Skin of body (tissue), 2 donors: Measurements from ENCODE around the gene STAMBP. TPM values are rescaled to one million over a fixed set of nuclear protein-coding genes. Genes with fewer than 3 reads are reported as not detected.
A peak's percentile ranks its signal among the peaks of the same experiment; 100 is the strongest.
"Not testable (repeated sequence)": the region's sequence is repeated elsewhere in the genome, so short reads cannot be mapped to it uniquely, and the experiment has no call there.

Experiments used
- DNase-seq: peaks from one replicate; lab custom pipeline; 2025; lab: John Stamatoyannopoulos, UW
- total RNA-seq: library from RNA; depleted of rRNA; stranded (reverse); fragments of >200 nt; gene quantifications from one replicate; pipeline ENCODE4 v1.2.3, GENCODE V29; 2014

STAMBP gene
- total RNA-seq, 1 donor from 2014 or later = 15.5 TPM

DNA sequence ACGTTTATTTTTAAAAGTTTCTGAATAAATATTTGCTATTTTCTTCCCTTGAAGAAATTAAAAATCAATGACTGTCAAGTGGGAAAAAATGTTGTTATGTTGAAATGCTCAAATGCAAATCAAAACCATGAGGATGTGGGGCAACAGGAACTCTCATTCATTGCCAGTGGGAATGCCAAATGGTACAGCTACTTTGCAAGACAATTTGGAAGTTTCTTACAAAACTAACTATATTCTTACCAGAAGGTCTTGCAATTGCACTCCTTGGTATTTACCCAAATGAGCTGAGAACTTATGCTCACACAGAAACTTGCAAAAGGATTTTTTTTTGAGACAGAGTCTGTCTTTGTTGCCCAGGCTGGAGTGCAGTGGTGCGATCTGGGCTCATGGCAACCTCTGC, 56.6 kb downstream of the STAMBP start:
- DNase-seq = no peak

DNA sequence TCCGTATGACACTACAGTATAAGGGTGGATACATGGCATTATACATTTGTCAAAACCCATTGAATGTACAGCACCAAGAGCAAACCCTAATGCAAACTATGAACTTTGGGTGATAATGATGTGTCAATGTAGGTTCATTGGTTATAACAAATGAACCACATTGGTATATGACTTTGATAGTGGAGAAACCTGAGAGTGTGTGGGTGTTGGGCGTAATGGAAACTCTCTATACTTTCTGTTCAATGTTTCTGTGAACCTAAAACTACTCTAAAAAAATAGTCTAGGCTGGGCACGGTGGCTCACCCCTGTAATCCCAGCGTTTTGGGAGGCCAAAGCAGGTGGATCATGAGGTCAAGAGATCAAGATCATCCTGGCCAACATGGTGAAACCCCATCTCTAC, 57.6 kb downstream of the STAMBP start:
- DNase-seq = no peak

DNA sequence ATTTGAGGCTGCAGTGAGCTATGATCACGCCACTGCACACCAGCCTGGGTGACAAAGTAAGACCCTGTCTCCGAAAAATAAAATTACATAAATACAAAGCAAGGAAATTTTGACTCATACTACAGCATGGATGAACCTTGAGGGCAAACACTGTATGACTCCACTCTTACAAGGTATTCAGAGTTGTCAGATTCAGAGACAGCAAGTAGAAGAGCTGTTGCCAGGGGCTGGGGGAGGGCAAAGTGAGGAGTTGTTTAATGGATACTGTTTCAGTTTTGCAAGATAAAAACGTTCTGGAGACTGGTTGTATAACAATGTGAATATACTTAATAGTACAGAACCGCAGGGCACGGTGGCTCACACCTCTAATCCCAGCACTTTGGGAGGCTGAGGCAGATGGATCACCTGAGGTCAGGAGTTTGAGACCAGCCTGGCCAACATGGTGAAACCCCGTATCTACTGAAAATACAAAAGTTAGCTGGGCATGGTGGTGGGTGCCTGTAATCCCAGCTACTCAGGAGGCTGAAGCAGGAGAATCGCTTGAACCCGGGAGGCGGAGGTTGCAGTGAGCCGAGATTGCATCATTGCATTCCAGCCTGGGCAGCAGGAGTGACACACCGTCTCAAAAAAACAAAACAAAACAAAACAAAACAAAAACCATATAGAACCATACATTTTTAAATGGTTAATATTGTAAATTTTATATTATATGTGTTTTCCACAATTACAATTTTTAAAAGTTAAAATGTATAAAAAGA, 59.0 kb downstream of the STAMBP start:
- DNase-seq = not testable (repeated sequence)

DNA sequence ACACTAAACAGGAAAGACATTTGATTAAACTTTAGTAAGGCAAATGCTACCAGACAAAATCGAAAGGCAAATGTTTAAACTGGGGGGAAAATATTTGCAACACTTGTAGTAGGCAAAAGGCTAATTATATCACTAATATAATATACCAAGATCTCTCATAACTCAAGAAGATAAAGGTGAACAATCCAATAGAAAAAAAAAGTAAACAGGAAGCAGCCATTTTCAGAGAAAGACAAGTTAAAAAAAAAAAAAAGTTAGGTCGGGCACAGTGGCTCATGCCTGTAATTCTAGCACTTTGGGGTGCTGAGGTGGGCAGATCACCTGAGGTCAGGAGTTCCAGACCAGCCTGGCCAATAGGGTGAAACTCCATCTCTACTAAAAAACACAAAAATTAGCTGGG, 59.6 kb downstream of the STAMBP start:
- no peak for DNase-seq

DNA sequence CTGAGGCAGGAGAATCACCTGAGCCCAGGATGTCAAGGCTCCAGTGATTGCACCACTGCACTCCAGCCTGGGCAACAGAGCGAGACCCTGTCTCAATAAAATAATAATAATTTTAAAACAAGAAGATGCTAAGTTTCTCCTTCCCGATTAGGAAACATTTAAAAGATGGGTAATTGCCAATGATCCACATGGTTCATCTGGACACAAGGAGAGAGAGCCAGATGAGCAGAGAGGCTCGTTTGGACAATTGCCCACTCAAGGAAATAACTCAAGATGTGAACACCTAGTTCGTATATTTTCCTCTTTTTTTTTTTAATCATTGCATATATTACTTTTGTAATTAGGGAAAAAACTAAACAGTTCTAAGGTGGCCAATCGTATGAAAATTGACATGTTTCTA, 60.4 kb downstream of the STAMBP start:
- no peak for DNase-seq

DNA sequence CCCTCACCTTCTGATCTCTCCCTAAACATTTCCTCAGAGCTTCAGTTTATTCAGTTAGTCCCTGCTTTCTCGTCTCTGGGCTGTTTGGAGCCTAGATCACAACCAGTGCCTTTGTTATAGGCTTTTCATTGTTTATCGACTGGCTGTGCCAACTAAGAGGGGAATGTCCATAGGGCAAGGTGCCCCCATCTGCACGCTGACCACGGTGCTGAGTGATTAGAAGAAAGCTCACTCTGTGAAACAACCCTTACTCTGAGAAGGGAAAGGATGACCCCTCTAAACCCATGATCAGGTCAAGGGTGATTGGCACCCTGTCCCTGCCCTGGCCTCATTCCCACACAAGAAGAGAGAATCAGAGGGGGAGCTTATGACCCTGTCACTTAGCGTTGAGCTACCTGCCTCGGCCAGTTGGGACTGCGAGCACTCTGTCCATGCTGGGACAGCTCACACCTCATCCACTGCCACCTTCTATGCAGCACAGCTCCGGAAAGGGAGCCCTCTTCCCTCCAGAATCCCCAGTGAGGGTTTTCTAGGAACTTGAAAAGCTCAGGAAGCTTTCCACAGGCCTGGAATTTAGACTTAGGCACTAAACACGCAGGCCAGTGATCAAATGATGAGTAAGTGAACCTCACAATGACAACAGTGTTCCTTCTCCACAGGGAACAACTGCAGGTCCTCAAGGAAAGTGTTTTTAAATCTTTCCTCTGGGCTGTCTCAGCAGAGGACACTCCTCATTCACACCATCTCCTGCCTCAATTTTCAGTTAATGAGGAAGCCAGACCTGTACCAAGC, 61.7 kb downstream of the STAMBP start:
- DNase-seq = no peak

DNA sequence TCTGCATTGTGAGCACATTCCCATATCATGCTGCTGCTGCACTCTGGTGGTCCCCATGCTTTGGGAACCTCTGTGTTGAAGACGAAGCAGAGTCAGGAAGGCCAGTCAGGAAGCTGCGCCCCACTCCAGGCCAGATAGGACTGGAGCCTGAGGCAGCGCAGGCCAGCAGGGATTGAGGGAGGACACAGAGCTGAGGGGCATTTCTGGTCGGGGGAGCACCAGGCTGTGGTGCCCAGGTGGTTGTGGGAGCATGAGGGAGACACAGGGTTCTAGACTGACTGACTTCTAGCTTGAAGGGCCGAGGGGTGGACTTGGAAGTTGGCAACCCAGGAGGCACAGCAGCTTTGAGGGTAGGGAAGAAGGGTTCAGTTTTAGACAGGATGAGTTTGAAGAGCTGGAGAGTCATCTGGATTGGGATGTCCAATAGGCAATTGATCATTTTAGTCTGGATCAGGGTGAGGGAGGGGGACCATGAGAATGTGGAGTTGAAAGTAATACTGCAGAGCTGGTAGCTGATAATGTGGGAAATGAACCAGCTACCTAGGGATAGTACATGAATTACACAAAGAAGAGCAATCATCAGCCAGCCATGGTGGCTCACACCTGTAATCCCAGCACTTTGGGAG, 62.6 kb downstream of the STAMBP start:
- no peak for DNase-seq

DNA sequence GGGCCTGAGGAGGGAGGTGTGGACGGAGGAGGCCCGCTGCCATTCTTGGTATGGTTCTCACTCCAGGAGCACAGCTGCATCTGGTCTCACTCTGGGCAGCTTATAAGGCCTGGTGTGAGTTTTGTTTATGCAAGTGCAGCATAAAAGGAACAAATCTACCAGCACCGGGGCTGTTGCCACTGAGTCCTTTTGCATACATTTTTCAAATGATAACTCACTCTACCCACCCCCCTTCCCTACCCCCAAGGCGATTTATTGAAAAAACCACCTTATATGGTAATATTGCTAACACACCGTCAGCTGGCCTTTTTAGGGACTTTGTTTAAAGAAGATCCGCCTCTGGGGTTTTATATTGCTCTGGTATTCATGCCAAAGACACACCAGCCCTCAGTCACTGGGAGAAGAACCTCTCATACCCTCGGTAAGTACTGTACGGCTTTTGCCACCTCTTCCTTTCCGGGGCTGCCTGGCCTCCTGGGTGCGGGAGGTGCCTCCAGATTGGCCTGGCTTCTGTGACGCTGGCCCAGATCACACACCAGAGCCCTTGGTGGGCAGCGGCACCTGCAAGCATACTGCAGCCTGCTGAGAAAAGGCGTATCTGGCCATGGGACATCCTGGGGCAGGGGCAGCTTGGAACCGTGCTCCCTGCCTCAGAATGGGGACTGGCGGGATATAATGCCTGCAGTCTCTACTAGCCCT, 64.0 kb downstream of the STAMBP start, which contains the start of gene ACTG2:
TSS of gene ACTG2 (plus strand) at position 378 of the 699 bp plus-strand sequence. CDS start 8,304 bp downstream, outside the sequence.
- no peak for DNase-seq

DNA sequence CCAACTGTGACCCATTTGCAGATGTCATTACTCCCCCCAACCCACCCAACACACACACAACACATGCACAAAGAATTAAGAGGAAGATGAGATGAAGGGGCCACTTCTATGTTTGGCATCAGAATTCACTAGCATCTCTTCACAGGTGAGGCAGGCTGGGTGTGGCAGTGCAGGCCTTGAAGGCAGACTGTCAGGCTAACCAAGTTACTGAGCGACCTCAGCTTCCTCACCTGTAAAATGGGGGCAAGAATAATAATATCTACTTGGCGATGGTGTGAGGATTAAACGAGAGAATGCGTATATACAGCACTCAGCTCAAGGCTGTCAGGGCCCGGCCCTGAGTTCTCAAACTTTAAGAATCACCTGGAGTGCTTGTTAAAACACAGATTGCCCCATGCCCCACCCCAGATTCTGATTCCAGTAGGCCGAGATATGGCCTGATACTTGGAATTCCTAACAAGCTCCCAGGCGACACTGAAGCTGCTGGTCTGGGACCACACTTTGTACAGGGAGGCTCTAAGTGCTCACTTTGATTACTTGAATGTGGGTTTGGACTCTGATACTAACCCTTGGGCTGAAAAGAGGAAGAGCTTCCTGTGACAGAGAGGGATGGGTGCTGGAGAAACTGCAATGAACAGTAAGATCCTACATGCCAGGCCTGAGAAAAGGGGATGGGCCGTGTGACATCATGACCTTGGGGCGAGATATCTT, 65.2 kb downstream of the STAMBP start:
- no peak for DNase-seq

DNA sequence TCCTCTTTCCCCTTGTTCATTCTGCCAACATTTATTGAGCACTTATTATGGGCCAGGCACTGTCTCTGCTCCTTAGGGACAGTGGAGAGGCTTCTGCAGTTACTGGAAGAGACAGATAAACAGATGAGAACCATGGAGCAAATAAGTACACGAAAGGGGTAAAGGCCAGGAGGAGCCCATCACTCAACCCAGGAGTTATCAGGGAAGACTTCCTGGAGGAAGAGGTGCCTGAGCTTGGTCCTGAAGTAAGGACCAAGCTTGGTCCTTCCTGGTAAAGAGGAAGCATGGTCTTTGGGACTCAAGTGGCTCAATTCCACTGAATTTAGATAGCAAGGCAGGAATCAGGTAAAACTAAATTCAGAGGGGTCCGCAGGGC, 65.7 kb downstream of the STAMBP start:
- DNase-seq = no peak

DNA sequence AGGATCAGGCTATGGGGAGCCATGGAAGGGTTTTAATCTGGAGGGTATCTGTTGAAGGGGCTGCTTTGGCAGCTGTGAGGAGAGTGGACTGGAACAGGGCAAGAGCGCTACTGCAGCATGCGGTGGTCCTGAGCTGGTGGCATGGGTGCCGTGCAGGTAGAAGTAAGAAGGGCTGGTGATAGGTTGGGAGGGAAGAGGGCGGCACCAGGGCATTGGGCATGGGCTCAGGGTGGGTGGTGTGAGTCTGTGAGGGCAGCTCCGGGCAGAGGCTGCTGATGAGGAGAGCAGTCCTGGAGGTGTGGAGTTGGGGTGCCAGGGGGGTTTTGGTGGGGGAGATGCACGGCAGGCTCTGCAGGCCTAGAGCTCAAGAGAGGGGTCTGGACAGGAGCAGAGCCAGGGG, 66.1 kb downstream of the STAMBP start:
- no peak for DNase-seq

DNA sequence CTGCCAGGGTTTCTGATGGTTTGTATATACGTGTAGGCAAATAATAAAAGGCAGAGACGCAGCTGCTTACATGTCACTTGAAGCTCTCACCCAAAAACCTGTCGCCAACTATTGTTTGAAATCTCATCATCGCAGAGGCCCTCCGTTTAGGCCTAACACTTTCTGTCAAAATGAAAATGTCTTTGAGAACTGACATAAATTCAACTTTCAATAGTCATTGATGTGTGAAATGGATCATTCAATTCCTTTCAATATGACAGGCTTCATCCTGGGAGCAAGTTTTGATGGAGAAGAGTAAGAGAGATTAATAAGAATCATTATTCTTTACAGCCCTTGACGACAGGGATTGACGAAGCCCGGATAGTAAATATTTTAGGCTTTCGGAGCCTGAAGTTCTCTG, 66.7 kb downstream of the STAMBP start:
- DNase-seq = no peak

DNA sequence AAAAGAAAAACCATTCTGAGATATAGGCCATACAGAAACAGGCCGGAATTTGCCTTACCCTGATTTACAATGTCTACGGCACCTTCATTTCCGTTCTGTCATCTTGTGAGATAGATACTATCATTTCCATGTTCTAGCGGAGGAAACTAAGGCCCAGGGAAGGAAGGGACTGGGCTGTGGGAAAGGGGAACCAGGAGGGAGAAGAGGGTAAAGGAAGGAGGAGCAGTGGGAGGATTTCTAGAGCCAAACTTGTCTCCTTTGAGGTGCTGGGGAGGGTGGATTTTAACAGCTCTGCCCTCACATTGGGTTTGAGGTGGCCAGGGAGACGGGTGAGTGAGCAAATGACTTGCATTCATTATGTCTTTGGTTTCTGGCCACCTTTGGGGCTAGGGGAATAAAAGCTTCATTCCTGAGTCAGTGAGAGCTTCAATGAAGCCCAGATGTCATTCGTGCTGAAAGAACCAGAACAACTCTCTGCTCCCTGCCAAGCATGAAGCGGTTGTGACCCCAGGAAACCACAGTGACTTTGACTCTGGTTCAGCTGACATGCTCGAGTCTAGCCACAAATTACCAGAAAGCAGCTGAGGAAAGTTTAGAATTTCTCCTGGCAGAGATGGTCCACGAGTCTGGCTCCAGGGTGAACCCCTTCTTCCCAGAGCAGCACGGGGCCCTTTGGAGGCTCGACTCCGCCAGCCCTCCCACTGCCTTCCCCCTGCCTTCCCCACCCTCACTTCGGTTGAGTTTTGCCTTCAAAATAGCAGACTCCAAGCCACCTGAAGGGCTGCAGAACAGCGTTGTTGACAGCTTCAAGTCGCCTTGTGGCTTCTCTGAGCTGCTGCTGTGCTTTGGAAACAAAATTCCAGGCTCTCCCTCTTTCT, 67.8 kb downstream of the STAMBP start:
- DNase-seq = peak; percentile 30

DNA sequence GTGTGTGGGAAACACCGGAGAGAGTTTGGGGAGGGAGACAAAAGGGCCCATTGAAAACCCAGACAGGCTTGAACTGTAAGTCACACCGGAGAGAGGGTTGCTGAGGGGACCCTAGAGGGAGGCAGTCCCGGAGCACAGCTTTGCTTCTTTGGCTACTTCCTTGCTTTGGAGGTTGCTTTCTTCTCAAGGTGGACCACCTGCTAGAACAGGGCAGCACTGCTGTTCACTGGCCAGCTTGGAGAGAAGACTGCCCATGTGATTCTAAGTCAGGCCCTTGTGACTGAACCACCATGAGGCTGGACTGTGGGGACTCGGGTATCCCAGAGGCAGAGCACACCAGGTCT, 68.5 kb downstream of the STAMBP start:
- no peak for DNase-seq

DNA sequence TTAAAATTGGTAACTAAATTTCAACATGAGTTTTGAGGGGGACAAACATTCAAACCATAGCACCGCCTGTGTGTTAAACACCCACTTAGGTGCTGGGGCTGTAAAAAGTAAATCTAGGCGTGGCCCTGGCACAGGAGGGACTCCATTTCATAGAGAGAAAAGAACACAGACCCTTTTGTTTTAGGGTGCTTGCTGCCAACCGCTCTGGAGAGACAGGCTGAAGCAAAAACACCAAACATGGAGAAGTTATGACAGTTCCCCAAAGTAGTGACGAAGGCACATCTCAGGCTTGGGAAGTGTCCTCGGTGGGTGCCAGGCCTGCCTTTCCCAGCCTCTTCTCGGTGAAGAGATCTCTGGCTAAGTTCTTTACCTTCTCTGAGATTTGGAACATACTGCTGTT, 69.2 kb downstream of the STAMBP start:
- DNase-seq = no peak

DNA sequence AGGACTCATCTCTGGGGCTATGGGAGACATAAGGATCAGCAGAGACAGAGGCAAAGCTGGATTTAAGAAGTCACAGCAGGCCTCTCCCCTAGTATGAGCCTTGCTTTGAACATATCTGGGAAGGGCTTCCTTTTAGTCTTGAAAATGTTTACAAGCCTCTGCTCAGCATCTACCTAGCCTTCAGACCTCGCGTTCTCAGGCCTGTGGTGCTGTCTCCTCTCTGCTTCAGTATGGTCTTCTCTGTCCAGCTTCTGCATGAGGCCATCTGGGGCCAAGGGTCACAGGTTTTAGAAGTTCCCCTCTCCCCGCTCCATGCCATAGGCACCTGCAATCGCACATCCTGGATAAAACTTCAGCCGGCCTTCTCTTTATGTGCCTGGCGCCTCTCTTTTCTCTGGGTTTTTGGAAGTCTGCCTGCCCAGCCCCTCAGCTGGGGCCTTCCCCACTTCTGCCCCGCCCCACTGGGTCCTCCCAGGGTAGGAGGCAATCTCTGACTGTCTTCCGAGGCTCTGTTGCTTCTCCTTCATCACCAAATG, 71.1 kb downstream of the STAMBP start:
- no peak for DNase-seq

DNA sequence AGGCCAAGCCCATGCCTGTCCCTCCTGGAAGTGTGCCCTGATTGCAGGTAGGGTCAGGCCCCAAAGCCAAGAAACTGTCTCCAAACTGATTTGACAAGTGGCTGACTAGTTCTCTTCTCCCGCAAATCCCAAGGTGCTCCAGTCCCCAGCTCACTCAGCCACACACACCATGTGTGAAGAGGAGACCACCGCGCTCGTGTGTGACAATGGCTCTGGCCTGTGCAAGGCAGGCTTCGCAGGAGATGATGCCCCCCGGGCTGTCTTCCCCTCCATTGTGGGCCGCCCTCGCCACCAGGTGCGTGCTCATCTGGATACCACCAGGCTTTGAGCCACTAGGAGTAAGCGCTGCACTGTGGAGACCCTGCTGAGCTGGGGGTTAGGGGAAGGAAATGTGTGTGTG, 72.4 kb downstream of the STAMBP start:
- no peak for DNase-seq

DNA sequence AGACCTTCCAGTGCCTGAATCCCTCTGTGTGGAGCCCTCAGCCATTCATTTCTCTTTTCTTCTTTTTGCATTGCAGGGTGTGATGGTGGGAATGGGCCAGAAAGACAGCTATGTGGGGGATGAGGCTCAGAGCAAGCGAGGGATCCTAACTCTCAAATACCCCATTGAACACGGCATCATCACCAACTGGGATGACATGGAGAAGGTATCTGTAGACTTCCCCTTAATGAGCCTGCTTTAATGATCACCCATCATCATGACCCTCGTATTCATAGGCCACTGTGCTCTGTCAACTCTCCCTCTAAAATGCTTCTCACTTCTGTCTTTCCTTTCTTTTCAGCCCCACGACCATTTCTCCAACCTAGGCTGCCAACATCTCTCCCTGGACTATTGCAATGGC, 73.5 kb downstream of the STAMBP start:
- no peak for DNase-seq

DNA sequence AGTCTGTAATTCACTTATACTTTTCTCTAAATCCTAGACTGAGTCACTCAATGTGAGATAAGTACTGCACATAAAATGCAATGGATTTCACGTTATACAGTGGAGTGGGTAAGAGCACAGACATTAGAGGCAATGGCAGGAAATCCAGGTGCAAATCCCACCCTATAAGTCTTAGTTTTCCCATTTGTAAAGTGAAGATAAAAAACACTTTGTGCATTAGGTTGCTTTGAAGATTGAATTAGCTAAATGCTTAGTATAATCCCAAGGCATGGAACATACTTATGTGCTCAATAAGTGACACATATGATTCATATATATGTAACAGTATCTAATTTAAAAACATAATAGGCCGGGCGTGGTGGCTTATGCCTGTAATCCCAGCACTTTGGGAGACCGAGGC, 74.6 kb downstream of the STAMBP start:
- no peak for DNase-seq
